Mammary epithelial cell (primary cell): ENCODE results near the gene FOXO6.

Source experiments
- EZH2 ChIP-seq: IDR thresholded peaks from 2 replicates; pipeline ENCODE4 v1.6.1; 2012; ENCODE audit warnings: low read length, inconsistent platforms, borderline replicate concordance
- TF ChIP-seq, protein P1 (sequence below), 2 donors: IDR thresholded peaks in 1 of 2; conservative IDR thresholded peaks in 1 of 2; 2 replicates each; pipeline ENCODE4 v1.5.1; 2011 to 2012; ENCODE audit warnings: inconsistent platforms in 2 of 2, low read length in 2 of 2, mild to moderate bottlenecking in 2 of 2, control low read depth in 1 of 2, low read depth in 1 of 2; ENCODE audit not compliant: insufficient read depth in 1 of 2; ENCODE audit errors: extremely low read depth in 1 of 2

DNA sequence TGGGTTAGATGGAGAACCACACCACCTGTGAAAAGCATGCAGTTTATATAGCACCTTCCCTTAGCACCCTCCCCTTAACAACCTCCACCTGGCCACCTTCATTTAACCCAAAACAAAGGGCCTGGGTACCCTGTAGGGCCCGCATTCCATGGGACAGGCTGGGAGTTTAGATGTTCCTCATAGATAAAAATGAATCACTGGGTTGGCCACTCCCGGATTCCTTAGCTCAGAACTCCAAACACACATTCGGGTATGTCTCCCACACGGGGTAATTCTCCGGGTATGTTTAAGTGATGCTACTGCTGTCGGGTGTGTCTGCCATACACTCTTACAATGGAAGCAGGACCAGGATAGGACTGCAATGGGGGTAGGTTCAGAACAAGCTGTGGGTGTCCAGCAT, 43.9 kb upstream of the FOXO6 start:
- TF ChIP-seq, protein P1, sequence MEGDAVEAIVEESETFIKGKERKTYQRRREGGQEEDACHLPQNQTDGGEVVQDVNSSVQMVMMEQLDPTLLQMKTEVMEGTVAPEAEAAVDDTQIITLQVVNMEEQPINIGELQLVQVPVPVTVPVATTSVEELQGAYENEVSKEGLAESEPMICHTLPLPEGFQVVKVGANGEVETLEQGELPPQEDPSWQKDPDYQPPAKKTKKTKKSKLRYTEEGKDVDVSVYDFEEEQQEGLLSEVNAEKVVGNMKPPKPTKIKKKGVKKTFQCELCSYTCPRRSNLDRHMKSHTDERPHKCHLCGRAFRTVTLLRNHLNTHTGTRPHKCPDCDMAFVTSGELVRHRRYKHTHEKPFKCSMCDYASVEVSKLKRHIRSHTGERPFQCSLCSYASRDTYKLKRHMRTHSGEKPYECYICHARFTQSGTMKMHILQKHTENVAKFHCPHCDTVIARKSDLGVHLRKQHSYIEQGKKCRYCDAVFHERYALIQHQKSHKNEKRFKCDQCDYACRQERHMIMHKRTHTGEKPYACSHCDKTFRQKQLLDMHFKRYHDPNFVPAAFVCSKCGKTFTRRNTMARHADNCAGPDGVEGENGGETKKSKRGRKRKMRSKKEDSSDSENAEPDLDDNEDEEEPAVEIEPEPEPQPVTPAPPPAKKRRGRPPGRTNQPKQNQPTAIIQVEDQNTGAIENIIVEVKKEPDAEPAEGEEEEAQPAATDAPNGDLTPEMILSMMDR (conservative IDR thresholded peaks at IDR 0.05 in 1 of 2, IDR thresholded peaks at IDR 0.05 in 1 of 2; ENCODE audit: extremely low read depth in 1 of 2, insufficient read depth in 1 of 2, low read depth in 1 of 2, low read length in 2 of 2) = no peak
- no peak for TF ChIP-seq EZH2
